Trophoblast cell (in vitro differentiated cells and primary cell): ENCODE measurements around the gene SMG6.

Source experiments
- DNase-seq, 2 donors: peaks; one replicate each; pipeline ENCODE4 v3.0.0-alpha.2; 2016
- H2AFZ ChIP-seq: 2 replicates; pipeline ENCODE4 v1.6.1; 2013; ENCODE audit warnings: low read length, moderate library complexity, mild to moderate bottlenecking; ENCODE audit not compliant: insufficient read depth, poor library complexity
- H2AK5ac ChIP-seq: 2 replicates; pipeline ENCODE4 v1.6.1; 2013; ENCODE audit warnings: mild to moderate bottlenecking, low read length
- H2BK120ac ChIP-seq: 2 replicates; pipeline ENCODE4 v1.6.1; 2013; ENCODE audit warnings: low read length, mild to moderate bottlenecking, moderate library complexity; ENCODE audit not compliant: insufficient read depth, poor library complexity
- H2BK12ac ChIP-seq: 2 replicates; pipeline ENCODE4 v1.6.1; 2013; ENCODE audit warnings: mild to moderate bottlenecking, low read length, moderate library complexity
- H2BK5ac ChIP-seq: 2 replicates; pipeline ENCODE4 v1.6.1; 2013; ENCODE audit warnings: low read length, low read depth, moderate library complexity, mild to moderate bottlenecking; ENCODE audit not compliant: poor library complexity
- H3K14ac ChIP-seq: 2 replicates; pipeline ENCODE4 v1.6.1; 2013; ENCODE audit warnings: mild to moderate bottlenecking, low read length
- H3K18ac ChIP-seq: 2 replicates; pipeline ENCODE4 v1.6.1; 2013; ENCODE audit warnings: mild to moderate bottlenecking, low read length
- H3K23ac ChIP-seq: 2 replicates; pipeline ENCODE4 v1.6.1; 2013; ENCODE audit warnings: low read length
- H3K27ac ChIP-seq: 2 replicates; pipeline ENCODE4 v1.5.1; 2013; ENCODE audit warnings: low read depth, mild to moderate bottlenecking, inconsistent platforms, low read length, moderate library complexity
- H3K27me3 ChIP-seq: 2 replicates; pipeline ENCODE4 v1.6.1; 2013; ENCODE audit warnings: inconsistent platforms, mild to moderate bottlenecking, low read length, moderate library complexity; ENCODE audit not compliant: insufficient read depth
- H3K36me3 ChIP-seq, 2 experiments: 1 replicate in 1 of 2; 2 replicates in 1 of 2; pipeline ENCODE4 v1.6.1; 2013; ENCODE audit warnings: low read length in 2 of 2, mild to moderate bottlenecking in 2 of 2, moderate library complexity in 1 of 2; ENCODE audit not compliant: insufficient read depth in 2 of 2, control insufficient read depth in 1 of 2
- H3K4ac ChIP-seq: 2 replicates; pipeline ENCODE4 v1.6.1; 2013; ENCODE audit warnings: low read depth, mild to moderate bottlenecking, low read length, moderate library complexity
- H3K4me1 ChIP-seq, 2 experiments: 1 replicate in 1 of 2; 2 replicates in 1 of 2; pipeline ENCODE4 v1.6.1; 2013; ENCODE audit warnings: low read length in 2 of 2, mild to moderate bottlenecking in 2 of 2, moderate library complexity in 1 of 2; ENCODE audit not compliant: insufficient read depth in 2 of 2, control insufficient read depth in 1 of 2
- H3K4me2 ChIP-seq: 2 replicates; pipeline ENCODE4 v1.6.1; 2013; ENCODE audit warnings: inconsistent platforms, mild to moderate bottlenecking, low read length, moderate library complexity
- H3K4me3 ChIP-seq: 2 replicates; pipeline ENCODE4 v1.5.1; 2013; ENCODE audit warnings: mild to moderate bottlenecking, low read depth, low read length, inconsistent platforms
- H3K79me1 ChIP-seq: one replicate; pipeline ENCODE4 v1.6.1; 2013; ENCODE audit warnings: low read length
- H3K79me2 ChIP-seq: 2 replicates; pipeline ENCODE4 v1.6.1; 2013; ENCODE audit warnings: low read length, mild to moderate bottlenecking; ENCODE audit not compliant: control insufficient read depth, insufficient read depth, poor library complexity
- H3K9ac ChIP-seq: 2 replicates; pipeline ENCODE4 v1.6.1; 2013; ENCODE audit warnings: mild to moderate bottlenecking, low read length
- H3K9me3 ChIP-seq: 2 replicates; pipeline ENCODE4 v1.6.1; 2013; ENCODE audit warnings: low read depth, mild to moderate bottlenecking, control low read depth, inconsistent platforms, low read length; ENCODE audit not compliant: insufficient read depth
- H4K12ac ChIP-seq: 2 replicates; pipeline ENCODE4 v1.6.1; 2013; ENCODE audit warnings: low read depth, mild to moderate bottlenecking, low read length, moderate library complexity
- H4K8ac ChIP-seq: 2 replicates; pipeline ENCODE4 v1.6.1; 2013; ENCODE audit warnings: low read depth, mild to moderate bottlenecking, low read length, moderate library complexity
- H4K91ac ChIP-seq: one replicate; pipeline ENCODE4 v1.6.1; 2013; ENCODE audit warnings: low read depth, mild to moderate bottlenecking, low read length, moderate library complexity
- WGBS: extraction: QIAGEN DNeasy Blood & Tissue Kit; methylation state at CpG from one replicate; pipeline ENCODE4 v1.1.7; 2013; ENCODE audit warnings: missing lambda C conversion rate; ENCODE audit not compliant: insufficient read length, insufficient coverage; ENCODE audit errors: extremely low coverage; 5-methylcytosine and 5-hydroxymethylcytosine counted together

The SMG6 gene

GRCh38 chr17:2024572-2025219 is 278.9 kb downstream of the SMG6 start:
- Histone ChIP-seq H4K8ac (no peak overlapping the region), H3K14ac (no peak overlapping the region), H3K27me3 (peaks cover 55% of the 10 kb centered on the region), H3K4me3 (peak overlapping the region; percentile 39), H2BK120ac (no peak overlapping the region), H4K12ac (no peak overlapping the region), H2BK12ac (no peak overlapping the region), H3K4me2 (peak overlapping the region; percentile 67), H3K9me3 (peaks cover 3% of the 10 kb centered on the region), H2AFZ (no peak overlapping the region), H4K91ac (no peak overlapping the region), H2AK5ac (no peak overlapping the region), H3K4me1 (peaks cover 4 to 21% of the 10 kb centered on the region in 2 experiments), H3K23ac (no peak overlapping the region), H3K79me2 (no peaks in the 10 kb centered on the region), H3K27ac (no peak overlapping the region), H3K36me3 (no peaks in the 10 kb centered on the region), H3K18ac (no peak overlapping the region), H3K79me1 (peaks cover 3% of the 10 kb centered on the region), H3K4ac (no peak overlapping the region), H3K9ac (no peak overlapping the region), H2BK5ac (no peak overlapping the region)
- peak in 1 of 2 donors; percentile 32 for DNase-seq
- WGBS = no CpG with 5 or more reads among the region's 73 CpGs

- no peak overlapping the region for H2BK120ac ChIP-seq
- H3K79me1 ChIP-seq = peaks cover 3% of the 10 kb centered on the region
- H3K9me3 ChIP-seq = peaks cover 2% of the 10 kb centered on the region
- WGBS = no CpG with 5 or more reads among the region's 85 CpGs
- no peak overlapping the region for H3K18ac ChIP-seq
- peaks cover 57% of the 10 kb centered on the region for H3K27me3 ChIP-seq
- no peak overlapping the region for H2BK5ac ChIP-seq
- H3K4me2 ChIP-seq = peak overlapping the region; percentile 67
- no peak overlapping the region for H3K14ac ChIP-seq
- no peak overlapping the region for H3K4me3 ChIP-seq
- H3K27ac ChIP-seq = no peak overlapping the region
- peaks cover 4 to 19% of the 10 kb centered on the region in 2 experiments for H3K4me1 ChIP-seq
- no peak overlapping the region for H3K4ac ChIP-seq
- H2AFZ ChIP-seq = no peak overlapping the region
- H2AK5ac ChIP-seq = no peak overlapping the region
- H4K8ac ChIP-seq = no peak overlapping the region
- no peaks in the 10 kb centered on the region for H3K36me3 ChIP-seq
- H3K79me2 ChIP-seq = no peaks in the 10 kb centered on the region
- peak; percentile 36 to 65 for DNase-seq
- no peak overlapping the region for H4K91ac ChIP-seq
- H3K23ac ChIP-seq = no peak overlapping the region
- H3K9ac ChIP-seq = no peak overlapping the region
- H2BK12ac ChIP-seq = no peak overlapping the region
- H4K12ac ChIP-seq = no peak overlapping the region
Measured at GRCh38 chr17:2023692-2024571, 279.7 kb downstream of the SMG6 start.

- no peak overlapping the region for H3K4ac ChIP-seq
- no peak overlapping the region for H3K4me2 ChIP-seq
- H4K12ac ChIP-seq = no peak overlapping the region
- no peaks in the 10 kb centered on the region for H3K79me2 ChIP-seq
- H4K8ac ChIP-seq = no peak overlapping the region
- no peak overlapping the region for H2AFZ ChIP-seq
- H2BK5ac ChIP-seq = no peak overlapping the region
- no CpG with 5 or more reads among the region's 16 CpGs for WGBS
- H3K27me3 ChIP-seq = peaks cover 57% of the 10 kb centered on the region
- no peak overlapping the region for H3K14ac ChIP-seq
- H3K18ac ChIP-seq = no peak overlapping the region
- H3K4me1 ChIP-seq = peaks cover 4 to 19% of the 10 kb centered on the region in 2 experiments
- H2BK120ac ChIP-seq = no peak overlapping the region
- H3K4me3 ChIP-seq = no peak overlapping the region
- peaks cover 6% of the 10 kb centered on the region for H3K9me3 ChIP-seq
- peaks cover 3% of the 10 kb centered on the region for H3K79me1 ChIP-seq
- no peak overlapping the region for H3K23ac ChIP-seq
- H3K36me3 ChIP-seq = no peaks in the 10 kb centered on the region
- no peak overlapping the region for H2AK5ac ChIP-seq
- no peak overlapping the region for H3K27ac ChIP-seq
- H4K91ac ChIP-seq = no peak overlapping the region
- no peak overlapping the region for H2BK12ac ChIP-seq
- no peak overlapping the region for H3K9ac ChIP-seq
- no peak for DNase-seq
Measured at GRCh38 chr17:2023256-2023655, 280.3 kb downstream of the SMG6 start.

DNA sequence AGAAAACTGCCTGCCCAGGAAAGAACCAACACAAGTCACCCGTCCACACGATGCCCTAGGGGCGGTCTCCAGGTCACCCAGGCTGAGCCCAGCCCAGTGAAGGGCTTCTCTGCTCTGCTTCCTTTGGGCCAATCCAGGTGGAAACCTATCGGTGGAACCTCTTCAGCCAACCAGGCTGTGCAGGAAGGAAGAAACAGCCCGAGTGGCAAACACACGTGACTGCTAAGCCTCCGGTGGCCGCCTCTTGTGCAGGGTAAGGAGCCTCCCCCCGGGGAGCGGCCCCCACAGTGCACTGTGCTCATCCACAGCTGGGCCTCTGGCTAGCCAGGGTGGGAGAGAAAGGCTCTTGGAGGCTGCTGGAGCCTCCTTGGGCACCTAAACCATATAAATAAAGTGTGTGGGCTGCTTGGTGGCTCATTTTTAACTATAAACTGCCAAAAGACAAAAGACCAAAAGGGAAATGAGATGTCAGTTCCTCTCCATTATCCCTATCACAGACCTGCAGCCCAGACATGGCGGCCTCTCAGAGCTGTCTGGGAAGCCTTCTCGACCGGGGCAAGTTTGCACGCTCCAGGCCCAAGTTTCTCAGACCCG is 280.8 kb downstream of the SMG6 start:
- H3K4me3 ChIP-seq = no peak overlapping the region
- no peaks in the 10 kb centered on the region for H3K79me2 ChIP-seq
- H3K23ac ChIP-seq = no peak overlapping the region
- H3K79me1 ChIP-seq = no peaks in the 10 kb centered on the region
- H3K4ac ChIP-seq = no peak overlapping the region
- no peaks in the 10 kb centered on the region for H3K36me3 ChIP-seq
- peaks cover 55% of the 10 kb centered on the region for H3K27me3 ChIP-seq
- H2AK5ac ChIP-seq = no peak overlapping the region
- WGBS = no CpG with 5 or more reads among the region's 15 CpGs
- no peak overlapping the region for H4K8ac ChIP-seq
- no peak overlapping the region for H3K9ac ChIP-seq
- H3K14ac ChIP-seq = no peak overlapping the region
- H3K27ac ChIP-seq = no peak overlapping the region
- no peak overlapping the region for H4K12ac ChIP-seq
- no peak overlapping the region for H3K18ac ChIP-seq
- H3K4me1 ChIP-seq = peaks cover 4 to 19% of the 10 kb centered on the region in 2 experiments
- H2BK12ac ChIP-seq = no peak overlapping the region
- H2AFZ ChIP-seq = no peak overlapping the region
- no peak overlapping the region for H3K4me2 ChIP-seq
- H2BK120ac ChIP-seq = no peak overlapping the region
- H2BK5ac ChIP-seq = no peak overlapping the region
- DNase-seq = no peak
- H4K91ac ChIP-seq = no peak overlapping the region
- peaks cover 6% of the 10 kb centered on the region for H3K9me3 ChIP-seq
